Measurements from ENCODE around the gene ZNRF1.

DNA sequence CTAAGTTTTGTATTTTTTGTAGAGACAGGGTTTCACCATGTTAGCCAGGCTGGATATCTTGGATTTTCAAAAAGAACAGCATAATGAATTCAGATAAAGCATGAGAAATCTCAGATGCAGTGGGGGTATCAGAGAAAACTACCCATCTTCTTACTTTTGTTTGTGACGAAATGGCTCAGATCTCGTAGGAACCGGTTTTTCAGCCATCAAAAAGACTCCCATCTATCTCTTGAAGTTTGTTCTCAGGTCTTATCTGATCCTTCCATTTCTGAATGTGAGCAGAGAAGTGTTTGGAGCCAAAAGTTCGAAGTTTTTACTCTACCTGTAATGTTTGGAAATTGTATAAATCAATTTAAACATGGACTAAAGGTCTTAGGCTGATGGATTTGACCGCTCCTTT is 60.6 kb downstream of the ZNRF1 start:
- TF ChIP-seq, protein P1, sequence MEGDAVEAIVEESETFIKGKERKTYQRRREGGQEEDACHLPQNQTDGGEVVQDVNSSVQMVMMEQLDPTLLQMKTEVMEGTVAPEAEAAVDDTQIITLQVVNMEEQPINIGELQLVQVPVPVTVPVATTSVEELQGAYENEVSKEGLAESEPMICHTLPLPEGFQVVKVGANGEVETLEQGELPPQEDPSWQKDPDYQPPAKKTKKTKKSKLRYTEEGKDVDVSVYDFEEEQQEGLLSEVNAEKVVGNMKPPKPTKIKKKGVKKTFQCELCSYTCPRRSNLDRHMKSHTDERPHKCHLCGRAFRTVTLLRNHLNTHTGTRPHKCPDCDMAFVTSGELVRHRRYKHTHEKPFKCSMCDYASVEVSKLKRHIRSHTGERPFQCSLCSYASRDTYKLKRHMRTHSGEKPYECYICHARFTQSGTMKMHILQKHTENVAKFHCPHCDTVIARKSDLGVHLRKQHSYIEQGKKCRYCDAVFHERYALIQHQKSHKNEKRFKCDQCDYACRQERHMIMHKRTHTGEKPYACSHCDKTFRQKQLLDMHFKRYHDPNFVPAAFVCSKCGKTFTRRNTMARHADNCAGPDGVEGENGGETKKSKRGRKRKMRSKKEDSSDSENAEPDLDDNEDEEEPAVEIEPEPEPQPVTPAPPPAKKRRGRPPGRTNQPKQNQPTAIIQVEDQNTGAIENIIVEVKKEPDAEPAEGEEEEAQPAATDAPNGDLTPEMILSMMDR (IDR thresholded peaks at IDR 0.05; ENCODE audit: low read depth, low read length, missing input control) = no peak
- TF ChIP-seq TAF1 (conservative IDR thresholded peaks at IDR 0.05) (no peak), JUND (IDR thresholded peaks at IDR 0.05) (no peak), EGR1 (IDR thresholded peaks at IDR 0.05; ENCODE audit: low read depth in 2 of 2) (no peak), GABPA (IDR thresholded peaks at IDR 0.05 in 1 of 2, conservative IDR thresholded peaks at IDR 0.05 in 1 of 2) (no peak)
- TF ChIP-seq, protein P2, sequence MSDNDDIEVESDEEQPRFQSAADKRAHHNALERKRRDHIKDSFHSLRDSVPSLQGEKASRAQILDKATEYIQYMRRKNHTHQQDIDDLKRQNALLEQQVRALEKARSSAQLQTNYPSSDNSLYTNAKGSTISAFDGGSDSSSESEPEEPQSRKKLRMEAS (IDR thresholded peaks at IDR 0.05) = no peak
- TF ChIP-seq, protein P3, sequence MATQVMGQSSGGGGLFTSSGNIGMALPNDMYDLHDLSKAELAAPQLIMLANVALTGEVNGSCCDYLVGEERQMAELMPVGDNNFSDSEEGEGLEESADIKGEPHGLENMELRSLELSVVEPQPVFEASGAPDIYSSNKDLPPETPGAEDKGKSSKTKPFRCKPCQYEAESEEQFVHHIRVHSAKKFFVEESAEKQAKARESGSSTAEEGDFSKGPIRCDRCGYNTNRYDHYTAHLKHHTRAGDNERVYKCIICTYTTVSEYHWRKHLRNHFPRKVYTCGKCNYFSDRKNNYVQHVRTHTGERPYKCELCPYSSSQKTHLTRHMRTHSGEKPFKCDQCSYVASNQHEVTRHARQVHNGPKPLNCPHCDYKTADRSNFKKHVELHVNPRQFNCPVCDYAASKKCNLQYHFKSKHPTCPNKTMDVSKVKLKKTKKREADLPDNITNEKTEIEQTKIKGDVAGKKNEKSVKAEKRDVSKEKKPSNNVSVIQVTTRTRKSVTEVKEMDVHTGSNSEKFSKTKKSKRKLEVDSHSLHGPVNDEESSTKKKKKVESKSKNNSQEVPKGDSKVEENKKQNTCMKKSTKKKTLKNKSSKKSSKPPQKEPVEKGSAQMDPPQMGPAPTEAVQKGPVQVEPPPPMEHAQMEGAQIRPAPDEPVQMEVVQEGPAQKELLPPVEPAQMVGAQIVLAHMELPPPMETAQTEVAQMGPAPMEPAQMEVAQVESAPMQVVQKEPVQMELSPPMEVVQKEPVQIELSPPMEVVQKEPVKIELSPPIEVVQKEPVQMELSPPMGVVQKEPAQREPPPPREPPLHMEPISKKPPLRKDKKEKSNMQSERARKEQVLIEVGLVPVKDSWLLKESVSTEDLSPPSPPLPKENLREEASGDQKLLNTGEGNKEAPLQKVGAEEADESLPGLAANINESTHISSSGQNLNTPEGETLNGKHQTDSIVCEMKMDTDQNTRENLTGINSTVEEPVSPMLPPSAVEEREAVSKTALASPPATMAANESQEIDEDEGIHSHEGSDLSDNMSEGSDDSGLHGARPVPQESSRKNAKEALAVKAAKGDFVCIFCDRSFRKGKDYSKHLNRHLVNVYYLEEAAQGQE (IDR thresholded peaks at IDR 0.05) = no peak
- TF ChIP-seq, protein P4, sequence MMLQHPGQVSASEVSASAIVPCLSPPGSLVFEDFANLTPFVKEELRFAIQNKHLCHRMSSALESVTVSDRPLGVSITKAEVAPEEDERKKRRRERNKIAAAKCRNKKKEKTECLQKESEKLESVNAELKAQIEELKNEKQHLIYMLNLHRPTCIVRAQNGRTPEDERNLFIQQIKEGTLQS (IDR thresholded peaks at IDR 0.05) = no peak
